Choroid plexus epithelial cell (primary cell): ENCODE data around the gene C5orf47.
A peak's percentile ranks its signal among the peaks of the same experiment; 100 is the strongest.

Source experiments
- DNase-seq: peaks from one replicate; pipeline ENCODE4 v3.0.0-alpha.2; 2010; ENCODE audit warnings: low read depth
- H3K4me3 ChIP-seq: 2 replicates; pipeline ENCODE4 v1.5.1; 2011; ENCODE audit warnings: low read depth, mild to moderate bottlenecking, control low read depth, low read length, moderate library complexity
- TF ChIP-seq, protein P1 (sequence below): conservative IDR thresholded peaks from 2 replicates; pipeline ENCODE4 v1.5.1; 2011; ENCODE audit warnings: low read depth, mild to moderate bottlenecking, control low read depth, inconsistent platforms, low read length, moderate library complexity

Gene C5orf47

DNA sequence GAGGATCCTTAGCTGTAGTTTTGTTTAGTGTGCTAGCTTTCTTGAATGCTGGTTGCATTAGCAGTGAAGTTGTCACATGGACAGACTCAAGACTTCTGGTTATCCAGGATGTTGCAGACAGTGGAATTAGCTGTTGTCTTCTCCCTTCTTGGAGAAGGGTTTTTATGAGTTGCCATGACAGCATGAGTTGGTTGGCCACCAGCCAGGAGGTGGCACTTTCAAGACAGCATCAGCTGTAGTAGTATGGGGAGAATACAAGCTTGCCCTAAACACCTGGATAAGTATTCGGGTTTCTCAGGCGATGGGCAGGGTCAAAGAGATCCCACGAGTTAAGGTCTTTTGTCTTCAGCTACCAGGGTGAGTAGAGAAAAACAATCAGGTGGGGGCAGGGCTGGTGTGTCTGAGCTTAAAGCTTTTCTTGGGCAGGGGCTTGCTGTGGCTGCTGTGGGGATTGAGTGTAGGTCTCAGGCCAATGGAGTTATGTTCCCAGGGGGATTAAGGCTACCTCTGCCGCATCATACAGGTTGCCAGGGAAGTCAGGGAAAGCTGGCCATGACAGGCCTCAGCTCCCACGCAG, 7.7 kb upstream of the C5orf47 start:
- no peak for DNase-seq
- TF ChIP-seq, protein P1, sequence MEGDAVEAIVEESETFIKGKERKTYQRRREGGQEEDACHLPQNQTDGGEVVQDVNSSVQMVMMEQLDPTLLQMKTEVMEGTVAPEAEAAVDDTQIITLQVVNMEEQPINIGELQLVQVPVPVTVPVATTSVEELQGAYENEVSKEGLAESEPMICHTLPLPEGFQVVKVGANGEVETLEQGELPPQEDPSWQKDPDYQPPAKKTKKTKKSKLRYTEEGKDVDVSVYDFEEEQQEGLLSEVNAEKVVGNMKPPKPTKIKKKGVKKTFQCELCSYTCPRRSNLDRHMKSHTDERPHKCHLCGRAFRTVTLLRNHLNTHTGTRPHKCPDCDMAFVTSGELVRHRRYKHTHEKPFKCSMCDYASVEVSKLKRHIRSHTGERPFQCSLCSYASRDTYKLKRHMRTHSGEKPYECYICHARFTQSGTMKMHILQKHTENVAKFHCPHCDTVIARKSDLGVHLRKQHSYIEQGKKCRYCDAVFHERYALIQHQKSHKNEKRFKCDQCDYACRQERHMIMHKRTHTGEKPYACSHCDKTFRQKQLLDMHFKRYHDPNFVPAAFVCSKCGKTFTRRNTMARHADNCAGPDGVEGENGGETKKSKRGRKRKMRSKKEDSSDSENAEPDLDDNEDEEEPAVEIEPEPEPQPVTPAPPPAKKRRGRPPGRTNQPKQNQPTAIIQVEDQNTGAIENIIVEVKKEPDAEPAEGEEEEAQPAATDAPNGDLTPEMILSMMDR: no peak
- H3K4me3 ChIP-seq: no peak overlapping the region

DNA sequence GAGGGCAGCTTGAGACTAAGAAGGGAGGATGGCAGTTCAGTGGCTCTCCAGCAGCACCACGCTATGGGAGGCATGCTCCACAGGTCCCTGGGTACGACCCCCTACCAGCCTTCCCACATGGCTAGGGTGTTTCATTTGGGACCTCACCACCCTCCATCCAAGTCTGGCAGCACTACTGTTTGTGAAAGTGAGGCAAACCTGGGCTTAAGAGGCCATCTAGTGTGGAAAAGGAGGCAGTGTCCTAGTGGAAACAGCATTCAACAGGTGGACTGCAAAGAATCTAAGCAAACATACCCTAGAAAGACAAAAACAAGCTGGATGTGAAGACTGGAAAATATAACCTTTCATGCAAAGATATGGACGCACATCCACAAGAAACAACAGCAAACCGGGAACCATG, 4.8 kb upstream of the C5orf47 start:
- H3K4me3 ChIP-seq: no peak overlapping the region
- DNase-seq: peak; percentile 66
- TF ChIP-seq, protein P1: peak; percentile 72

DNA sequence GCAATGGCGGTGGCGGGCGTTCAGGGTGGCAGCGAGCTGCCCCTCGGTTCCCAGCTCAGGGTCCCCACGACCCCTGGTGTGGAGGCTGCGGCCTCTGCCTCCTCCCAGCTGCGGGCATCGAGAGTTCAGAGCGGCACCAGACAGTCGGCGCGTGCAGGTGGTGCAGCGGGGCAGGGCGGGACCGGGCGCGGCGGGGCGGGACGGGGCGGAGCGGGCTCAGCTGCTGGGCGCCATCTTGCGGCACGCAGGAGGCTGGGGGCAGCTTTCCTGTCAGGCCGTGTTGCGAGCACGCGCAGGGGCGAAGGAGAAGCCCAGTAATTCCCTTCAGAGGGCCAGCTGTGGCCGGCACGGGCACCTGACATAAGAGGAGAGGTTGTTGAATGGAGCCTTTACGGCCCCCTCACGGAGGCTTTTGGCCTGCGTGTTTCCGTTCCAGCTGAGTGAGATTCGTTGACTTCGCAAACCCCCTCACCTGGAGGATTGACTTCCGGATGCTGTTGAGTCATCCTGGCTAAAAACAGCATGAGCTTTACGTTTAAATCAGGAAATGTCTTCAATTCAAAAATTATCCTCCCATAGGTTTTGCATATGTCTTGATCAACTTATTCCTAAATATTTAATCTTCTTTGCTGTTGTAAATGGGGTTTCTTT, 587 bp downstream of the C5orf47 start:
- TF ChIP-seq, protein P1: no peak
- DNase-seq: no peak

DNA sequence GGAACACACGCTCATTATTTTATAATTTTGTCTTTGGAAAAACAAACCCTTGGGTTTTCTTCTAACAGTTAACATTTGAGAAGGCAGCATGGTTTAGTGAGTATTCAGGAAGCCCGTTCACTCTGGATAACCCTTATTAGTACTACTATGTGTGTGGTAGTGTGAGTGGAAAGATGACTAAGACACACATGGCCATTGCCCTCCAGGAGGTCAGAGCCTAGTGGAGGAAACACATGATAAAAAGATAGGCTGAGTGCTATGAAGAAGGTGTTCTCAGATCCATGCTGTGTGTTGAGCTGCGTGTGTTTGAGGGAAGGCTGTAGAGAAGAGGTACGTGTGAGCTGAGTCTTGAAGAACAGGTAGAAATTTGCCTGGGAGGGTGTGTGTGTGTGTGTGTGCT, 8.4 kb downstream of the C5orf47 start:
- peak; percentile 54 for DNase-seq
- TF ChIP-seq, protein P1: no peak
- no peak overlapping the region for H3K4me3 ChIP-seq

More for the DNA sequence above, 587 bp downstream of the C5orf47 start:
- H3K4me3 ChIP-seq: no peak overlapping the region

DNA sequence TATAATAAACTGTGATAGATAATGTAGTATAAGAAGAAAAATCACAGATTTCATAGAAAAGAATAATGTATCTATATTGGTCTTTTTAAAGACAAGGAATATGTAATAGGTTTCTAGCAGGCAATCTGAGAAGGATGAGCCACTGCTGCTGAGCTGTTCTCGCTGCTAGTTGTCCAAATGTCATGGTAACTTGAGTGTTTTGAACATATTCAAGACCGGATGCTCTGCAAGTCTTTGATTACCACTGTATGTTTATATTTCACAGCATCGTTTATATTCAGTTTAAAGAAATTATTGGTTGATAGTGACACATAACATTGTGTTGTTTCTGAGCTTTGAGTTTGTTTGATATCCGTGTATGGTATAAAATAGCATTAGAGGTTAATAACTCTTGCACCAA, 9.6 kb downstream of the C5orf47 start:
- TF ChIP-seq, protein P1: no peak
- DNase-seq: peak; percentile 23
- H3K4me3 ChIP-seq: no peak overlapping the region

DNA sequence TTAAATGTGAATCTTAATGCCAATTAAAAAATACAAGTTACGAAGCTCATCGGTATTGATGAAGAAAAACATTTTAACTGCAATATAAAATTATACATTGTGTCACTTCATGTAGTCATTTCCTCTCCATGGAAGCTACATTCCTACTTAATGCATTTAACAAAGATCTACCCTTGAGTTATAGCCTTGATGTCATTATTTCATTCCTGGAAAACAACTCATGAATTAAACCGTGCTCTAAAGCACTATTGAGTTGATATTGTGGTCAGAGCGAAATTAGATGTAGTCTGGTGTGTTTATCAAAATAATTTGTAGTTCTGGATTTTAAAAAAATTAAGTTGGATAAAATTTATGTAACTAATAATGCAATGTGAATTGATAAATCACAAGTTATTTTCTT, 11.1 kb downstream of the C5orf47 start:
- H3K4me3 ChIP-seq: no peak overlapping the region
- TF ChIP-seq, protein P1: no peak
- no peak for DNase-seq

DNA sequence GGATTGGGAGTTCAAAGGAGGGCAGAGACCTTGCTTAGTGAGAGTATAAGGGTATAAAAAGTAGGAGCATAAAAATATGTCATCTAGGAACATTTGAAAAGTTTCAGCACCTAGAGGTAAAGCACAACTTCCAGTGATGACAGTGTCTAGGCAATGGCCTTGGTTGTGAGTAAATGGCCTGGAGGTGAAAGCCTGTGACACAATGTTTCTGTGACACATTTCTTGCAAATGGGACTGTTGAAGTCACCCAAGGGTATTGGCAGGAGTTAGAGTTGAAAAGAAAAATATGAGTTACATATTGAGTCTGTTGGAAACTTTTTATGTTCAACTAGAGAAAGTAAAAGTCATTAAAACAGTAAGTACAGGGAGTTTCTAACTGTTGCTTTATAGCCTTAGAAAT, 14.8 kb downstream of the C5orf47 start:
- no peak for DNase-seq
- H3K4me3 ChIP-seq: no peak overlapping the region
- TF ChIP-seq, protein P1: no peak
